Measurements from ENCODE around the gene CCDC191. TPM values are rescaled to one million over a fixed set of nuclear protein-coding genes. Genes with fewer than 3 reads are reported as not detected.

The CCDC191 gene
- total RNA-seq, 1 donor from 2014 or later, result 1.6 TPM

DNA sequence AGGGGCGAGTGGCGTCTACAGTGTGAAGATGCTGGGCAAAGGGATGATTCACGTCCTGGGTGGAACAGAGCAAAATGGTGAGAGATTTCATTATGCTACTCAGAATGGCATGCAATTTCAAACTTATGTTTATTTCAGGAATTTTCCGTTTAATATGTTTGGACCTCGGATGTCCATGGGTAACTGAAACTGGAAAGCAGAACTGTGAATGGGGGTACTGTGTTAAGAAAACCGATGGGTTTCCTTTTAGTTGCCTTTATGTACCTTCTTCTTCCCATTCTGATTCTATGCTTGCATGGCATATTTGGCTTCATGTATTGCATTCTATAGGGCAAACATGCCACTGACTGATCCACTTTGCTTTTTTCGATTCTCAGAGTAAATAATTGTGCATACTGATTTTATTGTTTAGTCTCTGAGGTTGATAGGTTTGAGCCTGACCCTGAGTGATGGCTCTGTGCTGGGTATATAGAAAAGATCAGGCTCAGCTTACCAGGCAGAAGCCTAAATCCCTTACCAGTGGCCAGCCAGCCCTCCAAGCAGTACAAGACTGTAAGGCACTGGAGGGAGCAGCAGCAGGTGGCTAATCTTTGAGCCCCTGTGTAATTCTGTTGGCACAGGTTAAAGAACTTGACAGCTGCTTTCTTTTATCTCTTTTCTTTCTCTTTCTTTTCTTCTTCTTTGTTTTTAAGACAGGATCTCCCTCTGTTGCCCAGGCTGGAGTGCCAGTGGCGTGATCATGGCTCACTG is 4.8 kb upstream of the CCDC191 start:
- Histone ChIP-seq H3K4me1 (ENCODE audit: control insufficient read depth in 3 of 3, insufficient read depth in 3 of 3, low read length in 3 of 3) (peaks cover 0 to 14% (median 11%) of the 10 kb centered on the region in 3 donors), H3K4me3 (ENCODE audit: low read length in 3 of 3) (no peak overlapping the region), H3K36me3 (ENCODE audit: control insufficient read depth in 3 of 3, insufficient read depth in 3 of 3, low read length in 3 of 3) (peaks cover 0 to 3% (median 2%) of the 10 kb centered on the region in 3 donors), H3K9ac (ENCODE audit: low read depth in 1 of 3, low read length in 3 of 3) (no peak overlapping the region), H3K9me3 (ENCODE audit: control insufficient read depth in 3 of 3, low read length in 3 of 3) (no peaks in the 10 kb centered on the region), H3K27ac (ENCODE audit: low read depth, low read length) (no peak overlapping the region), H3K27me3 (ENCODE audit: control insufficient read depth in 3 of 3, insufficient read depth in 3 of 3, low read length in 3 of 3) (no peaks in the 10 kb centered on the region)

DNA sequence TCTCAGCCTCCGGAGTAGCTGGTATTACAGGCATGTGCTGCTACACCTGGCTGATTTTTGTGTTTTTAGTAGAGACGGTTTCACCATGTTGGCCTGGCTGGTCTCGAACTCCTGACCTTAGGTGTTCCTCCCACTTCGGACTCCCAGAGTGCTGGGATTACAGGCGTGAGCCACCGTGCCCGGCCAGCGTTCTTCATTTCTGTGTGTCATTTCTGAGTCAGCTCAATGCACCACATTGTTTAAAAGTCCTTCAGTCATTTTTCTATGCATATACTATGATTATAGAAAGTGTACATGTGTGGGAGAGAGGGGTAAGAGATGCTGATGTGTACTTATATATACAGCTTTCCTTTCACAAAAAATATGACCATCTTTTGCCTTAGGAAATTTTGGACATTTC is 2.3 kb upstream of the CCDC191 start:
- H3K4me1 ChIP-seq (ENCODE audit: control insufficient read depth in 3 of 3, insufficient read depth in 3 of 3, low read length in 3 of 3), result peaks cover 2 to 14% (median 11%) of the 10 kb centered on the region in 3 donors
- peaks cover 0 to 3% (median 0%) of the 10 kb centered on the region in 3 donors for H3K36me3 ChIP-seq (ENCODE audit: control insufficient read depth in 3 of 3, insufficient read depth in 3 of 3, low read length in 3 of 3)
- H3K27ac ChIP-seq (ENCODE audit: low read depth, low read length), result no peak overlapping the region
- H3K27me3 ChIP-seq (ENCODE audit: control insufficient read depth in 3 of 3, insufficient read depth in 3 of 3, low read length in 3 of 3), result no peaks in the 10 kb centered on the region
- H3K9ac ChIP-seq (ENCODE audit: low read depth in 1 of 3, low read length in 3 of 3), result no peak overlapping the region
- no peaks in the 10 kb centered on the region for H3K9me3 ChIP-seq (ENCODE audit: control insufficient read depth in 3 of 3, low read length in 3 of 3)
- H3K4me3 ChIP-seq (ENCODE audit: low read length in 3 of 3), result no peak overlapping the region

DNA sequence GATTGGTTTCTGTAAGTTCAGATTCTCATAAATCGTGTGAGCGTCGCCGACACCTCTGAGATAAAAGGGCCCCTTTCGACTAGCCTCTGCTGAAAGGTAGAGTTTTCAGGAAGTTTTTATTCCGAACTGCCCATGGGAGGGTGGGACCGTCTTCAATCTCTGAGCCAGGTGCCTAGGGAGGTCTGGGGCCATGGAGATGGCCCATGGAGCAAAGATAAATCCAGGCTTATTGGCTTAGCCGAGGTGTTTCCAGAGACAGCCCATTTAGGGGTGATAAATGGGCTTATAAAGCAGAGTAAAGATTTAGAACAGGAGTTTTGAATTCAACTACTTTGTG is 653 bp upstream of the CCDC191 start:
- Histone ChIP-seq H3K4me3 (ENCODE audit: low read length in 3 of 3) (peak overlapping the region; percentile 93 to 99 (median 98)), H3K9ac (ENCODE audit: low read depth in 1 of 3, low read length in 3 of 3) (peak overlapping the region; percentile 67 to 81 (median 79)), H3K9me3 (ENCODE audit: control insufficient read depth in 3 of 3, low read length in 3 of 3) (no peaks in the 10 kb centered on the region), H3K4me1 (ENCODE audit: control insufficient read depth in 3 of 3, insufficient read depth in 3 of 3, low read length in 3 of 3) (peaks cover 2 to 14% (median 11%) of the 10 kb centered on the region in 3 donors), H3K36me3 (ENCODE audit: control insufficient read depth in 3 of 3, insufficient read depth in 3 of 3, low read length in 3 of 3) (peaks cover 0 to 3% (median 0%) of the 10 kb centered on the region in 3 donors), H3K27me3 (ENCODE audit: control insufficient read depth in 3 of 3, insufficient read depth in 3 of 3, low read length in 3 of 3) (no peaks in the 10 kb centered on the region), H3K27ac (ENCODE audit: low read depth, low read length) (peak overlapping the region; percentile 72)

DNA sequence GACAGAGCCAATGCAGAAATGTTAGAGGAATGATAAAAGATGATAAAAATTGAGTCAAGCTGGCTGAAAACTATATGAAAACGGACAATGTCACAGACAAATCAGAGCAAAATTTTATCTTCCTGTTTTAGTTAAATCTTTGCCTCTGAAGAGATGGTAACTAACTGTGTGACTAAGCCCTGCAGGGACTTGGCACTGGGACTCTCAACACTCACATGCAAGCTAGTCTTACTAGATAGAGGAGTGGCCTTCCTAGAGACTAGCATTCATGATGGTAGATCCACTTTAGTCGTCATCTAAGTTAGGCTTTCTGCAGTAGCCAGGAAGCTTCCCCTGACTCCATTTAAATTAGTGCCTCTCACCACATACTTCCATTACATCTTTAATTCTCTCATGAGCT is 4.1 kb downstream of the CCDC191 start:
- no peaks in the 10 kb centered on the region for H3K27me3 ChIP-seq (ENCODE audit: control insufficient read depth in 3 of 3, insufficient read depth in 3 of 3, low read length in 3 of 3)
- no peaks in the 10 kb centered on the region for H3K9me3 ChIP-seq (ENCODE audit: control insufficient read depth in 3 of 3, low read length in 3 of 3)
- no peaks in the 10 kb centered on the region for H3K36me3 ChIP-seq (ENCODE audit: control insufficient read depth in 3 of 3, insufficient read depth in 3 of 3, low read length in 3 of 3)
- H3K27ac ChIP-seq (ENCODE audit: low read depth, low read length), result no peak overlapping the region
- H3K4me1 ChIP-seq (ENCODE audit: control insufficient read depth in 3 of 3, insufficient read depth in 3 of 3, low read length in 3 of 3), result peaks cover 2 to 6% (median 4%) of the 10 kb centered on the region in 3 donors
- H3K9ac ChIP-seq (ENCODE audit: low read depth in 1 of 3, low read length in 3 of 3), result no peak overlapping the region
- H3K4me3 ChIP-seq (ENCODE audit: low read length in 3 of 3), result no peak overlapping the region

DNA sequence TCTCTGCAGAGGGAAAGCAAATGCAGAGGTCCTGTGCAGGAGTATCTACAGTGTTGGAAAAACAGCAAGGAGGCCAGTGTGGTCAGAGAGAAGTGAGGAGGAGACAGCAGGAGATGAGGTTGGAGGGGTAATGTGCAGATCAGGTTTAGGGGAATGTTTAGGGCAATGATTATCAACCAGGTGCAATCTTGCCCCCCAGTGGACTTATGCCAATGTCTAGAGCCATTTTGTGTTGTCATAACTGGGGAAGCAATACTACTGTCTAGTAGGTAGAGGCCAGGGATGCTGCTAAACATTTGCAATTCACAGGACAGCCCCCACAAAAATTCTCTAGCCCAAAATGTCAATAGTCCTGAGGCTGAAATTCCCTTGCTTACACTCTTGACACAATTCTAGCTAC is 13.1 kb downstream of the CCDC191 start:
- Histone ChIP-seq H3K4me3 (ENCODE audit: low read length in 3 of 3) (no peak overlapping the region), H3K36me3 (ENCODE audit: control insufficient read depth in 3 of 3, insufficient read depth in 3 of 3, low read length in 3 of 3) (peaks cover 0 to 3% (median 0%) of the 10 kb centered on the region in 3 donors), H3K27ac (ENCODE audit: low read depth, low read length) (no peak overlapping the region), H3K4me1 (ENCODE audit: control insufficient read depth in 3 of 3, insufficient read depth in 3 of 3, low read length in 3 of 3) (no peaks in the 10 kb centered on the region), H3K27me3 (ENCODE audit: control insufficient read depth in 3 of 3, insufficient read depth in 3 of 3, low read length in 3 of 3) (no peaks in the 10 kb centered on the region), H3K9ac (ENCODE audit: low read depth in 1 of 3, low read length in 3 of 3) (no peak overlapping the region), H3K9me3 (ENCODE audit: control insufficient read depth in 3 of 3, low read length in 3 of 3) (no peaks in the 10 kb centered on the region)

DNA sequence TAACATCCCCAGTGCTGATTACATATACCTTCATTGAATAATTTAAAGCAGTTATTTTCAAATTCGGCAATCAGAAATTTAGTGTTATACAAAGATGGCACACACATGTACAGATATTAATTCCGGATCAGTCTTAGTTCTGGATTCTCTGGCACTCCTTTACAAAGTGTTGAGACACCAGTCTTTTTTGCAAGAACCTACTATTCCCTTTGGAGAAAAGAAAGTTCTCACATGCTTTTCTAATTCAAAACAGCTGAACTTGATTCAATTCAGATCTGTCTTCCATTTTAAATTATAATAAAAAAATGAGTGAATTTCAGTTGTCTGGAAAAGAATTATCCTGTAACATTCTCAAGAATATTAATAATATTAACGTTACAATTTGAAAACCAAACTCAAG is 20.4 kb downstream of the CCDC191 start:
- Histone ChIP-seq H3K9ac (ENCODE audit: low read depth in 1 of 3, low read length in 3 of 3) (no peak overlapping the region), H3K27ac (ENCODE audit: low read depth, low read length) (no peak overlapping the region), H3K36me3 (ENCODE audit: control insufficient read depth in 3 of 3, insufficient read depth in 3 of 3, low read length in 3 of 3) (peaks cover 2 to 6% (median 5%) of the 10 kb centered on the region in 3 donors)

DNA sequence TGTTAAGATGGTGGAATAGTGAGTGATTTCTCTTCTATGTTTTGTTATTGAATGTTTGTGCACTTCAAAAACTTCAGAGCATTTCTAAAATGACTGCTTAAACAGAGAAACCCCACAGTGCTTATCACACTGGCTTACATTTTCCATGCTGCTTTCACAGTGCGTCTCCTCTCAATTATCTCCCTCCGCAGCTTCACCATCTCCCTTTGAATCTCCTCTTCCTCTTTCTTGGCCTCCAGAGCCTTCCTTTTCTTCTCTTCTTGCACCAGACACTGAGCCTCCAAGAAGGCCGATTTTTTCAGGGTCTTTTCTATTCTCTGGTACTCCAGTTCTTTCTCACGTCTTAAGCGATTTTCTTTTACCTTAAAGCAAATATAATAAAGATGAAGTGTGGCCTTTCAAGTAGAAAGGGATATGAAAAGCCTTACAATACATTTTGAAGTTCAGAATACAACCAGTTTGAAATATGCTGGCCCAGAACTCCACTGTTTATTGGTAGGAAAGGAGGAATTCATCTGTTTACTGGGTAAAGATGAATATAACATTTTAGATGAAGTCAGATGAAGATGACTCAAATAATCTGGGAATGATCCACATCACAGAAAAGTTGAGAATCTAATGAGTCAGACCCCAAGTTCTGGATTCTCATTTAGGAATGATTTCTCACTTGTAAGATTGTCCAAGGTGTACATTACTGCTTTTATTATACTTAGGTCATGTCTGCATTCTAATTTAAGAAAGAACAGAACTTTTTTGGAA is 21.4 kb downstream of the CCDC191 start:
- Histone ChIP-seq H3K36me3 (ENCODE audit: control insufficient read depth in 3 of 3, insufficient read depth in 3 of 3, low read length in 3 of 3) (peaks cover 2 to 6% (median 5%) of the 10 kb centered on the region in 3 donors), H3K27me3 (ENCODE audit: control insufficient read depth in 3 of 3, insufficient read depth in 3 of 3, low read length in 3 of 3) (no peaks in the 10 kb centered on the region), H3K4me3 (ENCODE audit: low read length in 3 of 3) (no peak overlapping the region), H3K4me1 (ENCODE audit: control insufficient read depth in 3 of 3, insufficient read depth in 3 of 3, low read length in 3 of 3) (no peaks in the 10 kb centered on the region), H3K9me3 (ENCODE audit: control insufficient read depth in 3 of 3, low read length in 3 of 3) (no peaks in the 10 kb centered on the region), H3K9ac (ENCODE audit: low read depth in 1 of 3, low read length in 3 of 3) (no peak overlapping the region), H3K27ac (ENCODE audit: low read depth, low read length) (no peak overlapping the region)

More for the DNA sequence above, 20.4 kb downstream of the CCDC191 start:
- Histone ChIP-seq H3K4me1 (ENCODE audit: control insufficient read depth in 3 of 3, insufficient read depth in 3 of 3, low read length in 3 of 3) (no peaks in the 10 kb centered on the region), H3K9me3 (ENCODE audit: control insufficient read depth in 3 of 3, low read length in 3 of 3) (no peaks in the 10 kb centered on the region), H3K4me3 (ENCODE audit: low read length in 3 of 3) (no peak overlapping the region), H3K27me3 (ENCODE audit: control insufficient read depth in 3 of 3, insufficient read depth in 3 of 3, low read length in 3 of 3) (no peaks in the 10 kb centered on the region)

DNA sequence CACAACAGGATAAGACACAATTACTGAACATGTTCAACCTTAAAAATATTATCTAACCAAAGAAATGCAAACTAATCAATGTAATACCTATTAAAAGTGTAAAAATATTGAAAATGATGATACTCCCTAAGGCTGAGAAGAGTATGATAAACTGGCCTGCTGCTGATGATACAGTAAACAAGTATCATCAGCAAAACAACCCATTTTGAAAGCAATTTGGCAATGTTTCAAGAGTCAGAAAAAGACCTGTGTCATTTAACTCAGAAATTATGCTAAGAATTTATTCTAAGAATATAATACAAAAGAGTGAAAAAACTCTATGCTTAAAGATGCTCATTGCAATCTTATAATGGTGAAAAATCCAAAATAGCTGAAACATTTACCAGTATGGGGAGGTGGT is 22.1 kb downstream of the CCDC191 start:
- Histone ChIP-seq H3K27ac (ENCODE audit: low read depth, low read length) (no peak overlapping the region), H3K27me3 (ENCODE audit: control insufficient read depth in 3 of 3, insufficient read depth in 3 of 3, low read length in 3 of 3) (no peaks in the 10 kb centered on the region), H3K4me1 (ENCODE audit: control insufficient read depth in 3 of 3, insufficient read depth in 3 of 3, low read length in 3 of 3) (no peaks in the 10 kb centered on the region), H3K9me3 (ENCODE audit: control insufficient read depth in 3 of 3, low read length in 3 of 3) (no peaks in the 10 kb centered on the region), H3K36me3 (ENCODE audit: control insufficient read depth in 3 of 3, insufficient read depth in 3 of 3, low read length in 3 of 3) (peaks cover 2 to 6% (median 5%) of the 10 kb centered on the region in 3 donors), H3K9ac (ENCODE audit: low read depth in 1 of 3, low read length in 3 of 3) (no peak overlapping the region), H3K4me3 (ENCODE audit: low read length in 3 of 3) (no peak overlapping the region)

DNA sequence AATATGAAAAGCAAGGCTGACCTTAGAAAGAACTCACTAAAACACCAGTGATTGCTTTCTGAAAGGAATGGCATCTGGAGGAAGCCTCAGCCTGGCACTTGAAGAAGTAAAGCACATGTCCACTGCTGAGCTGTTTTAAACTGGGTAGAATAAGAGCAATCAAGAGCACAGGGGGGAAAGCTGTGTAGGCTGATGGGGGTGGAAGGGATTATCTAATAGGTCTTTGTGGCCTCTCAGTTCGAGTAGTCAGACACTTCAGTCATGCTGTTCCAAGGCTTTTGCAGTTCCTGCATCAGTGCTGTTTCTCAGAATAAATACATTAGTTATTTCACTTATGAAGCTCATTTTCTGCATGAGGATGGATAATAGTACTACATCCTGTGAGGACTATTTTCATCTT is 22.6 kb downstream of the CCDC191 start:
- Histone ChIP-seq H3K36me3 (ENCODE audit: control insufficient read depth in 3 of 3, insufficient read depth in 3 of 3, low read length in 3 of 3) (peaks cover 2 to 6% (median 5%) of the 10 kb centered on the region in 3 donors), H3K27ac (ENCODE audit: low read depth, low read length) (no peak overlapping the region), H3K27me3 (ENCODE audit: control insufficient read depth in 3 of 3, insufficient read depth in 3 of 3, low read length in 3 of 3) (no peaks in the 10 kb centered on the region), H3K4me3 (ENCODE audit: low read length in 3 of 3) (no peak overlapping the region), H3K9me3 (ENCODE audit: control insufficient read depth in 3 of 3, low read length in 3 of 3) (no peaks in the 10 kb centered on the region), H3K4me1 (ENCODE audit: control insufficient read depth in 3 of 3, insufficient read depth in 3 of 3, low read length in 3 of 3) (no peaks in the 10 kb centered on the region), H3K9ac (ENCODE audit: low read depth in 1 of 3, low read length in 3 of 3) (no peak overlapping the region)

DNA sequence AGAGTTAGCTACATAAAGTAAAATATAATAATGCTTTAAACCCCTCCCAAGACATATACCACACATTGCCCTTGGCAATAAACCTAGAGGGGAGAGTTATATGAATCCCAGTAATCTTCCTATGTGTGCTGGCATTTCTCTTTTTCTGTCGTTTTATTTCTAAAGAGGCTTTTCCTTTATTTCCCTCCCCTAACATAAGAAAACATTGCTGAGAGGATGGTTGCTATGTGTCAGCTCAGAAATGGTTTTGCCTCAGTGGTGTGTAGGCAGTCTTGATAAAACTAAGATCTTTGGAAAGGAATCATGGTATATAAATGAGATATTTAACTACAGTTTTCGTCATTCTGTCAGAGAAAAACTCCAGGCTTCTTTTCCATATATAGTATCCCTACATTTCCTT is 30.0 kb downstream of the CCDC191 start:
- Histone ChIP-seq H3K9ac (ENCODE audit: low read depth in 1 of 3, low read length in 3 of 3) (no peak overlapping the region), H3K36me3 (ENCODE audit: control insufficient read depth in 3 of 3, insufficient read depth in 3 of 3, low read length in 3 of 3) (peaks cover 0 to 1% (median 0%) of the 10 kb centered on the region in 3 donors), H3K27me3 (ENCODE audit: control insufficient read depth in 3 of 3, insufficient read depth in 3 of 3, low read length in 3 of 3) (no peaks in the 10 kb centered on the region), H3K27ac (ENCODE audit: low read depth, low read length) (no peak overlapping the region), H3K4me3 (ENCODE audit: low read length in 3 of 3) (no peak overlapping the region), H3K4me1 (ENCODE audit: control insufficient read depth in 3 of 3, insufficient read depth in 3 of 3, low read length in 3 of 3) (no peaks in the 10 kb centered on the region), H3K9me3 (ENCODE audit: control insufficient read depth in 3 of 3, low read length in 3 of 3) (no peaks in the 10 kb centered on the region)

All from skeletal muscle tissue (tissue), 4 donors.